Ramos (cell line): ENCODE measurements around the gene DRAM1.
"Not testable (repeated sequence)": the region's sequence is repeated elsewhere in the genome, so short reads cannot be mapped to it uniquely, and the experiment has no call there.

ENCODE experiments used
- in situ Hi-C: fragments of 300-500 bp; cut with MboI; formaldehyde crosslinking; loops from one replicate; pipeline ENCODE4 v1.14.3; 2022; ENCODE audit warnings: low sequenced_read_pairs; ENCODE audit not compliant: unreplicated experiment

The DRAM1 gene

DNA sequence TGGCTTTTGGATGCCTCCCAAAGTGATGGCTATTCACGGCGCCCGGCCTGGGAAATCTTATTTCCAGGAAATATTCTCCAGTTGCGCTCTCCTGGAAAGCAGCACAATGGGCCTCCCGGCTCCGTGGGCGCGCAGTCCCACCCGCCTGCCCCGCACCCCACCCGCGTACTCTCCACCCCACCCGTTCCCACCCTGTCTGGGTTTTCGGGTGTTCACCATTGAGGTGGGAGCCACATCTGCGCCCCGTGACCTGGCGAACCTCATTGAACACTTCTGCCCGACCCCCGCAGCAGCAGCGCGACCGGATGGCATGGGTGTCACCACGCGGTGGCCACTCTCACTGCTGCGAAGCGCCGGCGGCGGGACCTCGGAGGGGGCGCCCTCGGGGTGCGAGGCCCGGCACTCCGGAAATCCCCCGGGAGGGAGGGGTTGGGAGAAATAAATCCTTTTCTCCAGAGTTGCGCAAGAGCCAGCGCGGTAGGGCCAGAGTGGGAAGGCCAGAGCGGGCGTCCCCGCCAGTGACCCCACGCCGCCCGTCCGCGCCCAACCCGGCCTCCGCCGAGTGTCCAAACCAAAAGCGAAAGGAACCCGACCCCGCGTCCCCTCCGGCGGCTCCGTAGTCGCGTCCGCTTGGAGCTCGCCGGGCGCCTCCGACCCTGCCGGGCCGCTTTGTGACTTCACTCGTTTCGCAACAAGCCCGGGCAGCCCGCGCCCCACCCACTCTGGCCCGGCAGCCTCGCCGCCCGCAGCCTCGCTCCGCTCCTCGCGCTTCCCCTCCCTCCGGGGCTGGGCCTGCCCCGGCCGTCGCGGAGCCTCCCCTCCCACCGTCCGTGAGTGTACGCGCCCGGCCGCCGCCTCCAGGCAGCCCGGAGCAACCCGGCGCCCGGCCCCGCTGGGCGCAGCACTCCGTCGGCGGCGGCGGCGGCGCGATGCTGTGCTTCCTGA, at the start of gene DRAM1:
DRAM1 (plus strand) TSS at position 720 of the 945 bp plus-strand sequence; CDS start at position 930, 210 bp downstream.
- in situ Hi-C loops: no loop called here

- in situ Hi-C loops: no loop called here
Measured at GRCh38 chr12:101828463-101829196, 48.8 kb upstream of the DRAM1 start.

- in situ Hi-C loops: loop anchor here (5.0 kb wide), 1 partner anchor 53 kb away; no protein-coding TSS in a partner anchor
Measured at GRCh38 chr12:101829639-101830366, 47.6 kb upstream of the DRAM1 start.

DNA sequence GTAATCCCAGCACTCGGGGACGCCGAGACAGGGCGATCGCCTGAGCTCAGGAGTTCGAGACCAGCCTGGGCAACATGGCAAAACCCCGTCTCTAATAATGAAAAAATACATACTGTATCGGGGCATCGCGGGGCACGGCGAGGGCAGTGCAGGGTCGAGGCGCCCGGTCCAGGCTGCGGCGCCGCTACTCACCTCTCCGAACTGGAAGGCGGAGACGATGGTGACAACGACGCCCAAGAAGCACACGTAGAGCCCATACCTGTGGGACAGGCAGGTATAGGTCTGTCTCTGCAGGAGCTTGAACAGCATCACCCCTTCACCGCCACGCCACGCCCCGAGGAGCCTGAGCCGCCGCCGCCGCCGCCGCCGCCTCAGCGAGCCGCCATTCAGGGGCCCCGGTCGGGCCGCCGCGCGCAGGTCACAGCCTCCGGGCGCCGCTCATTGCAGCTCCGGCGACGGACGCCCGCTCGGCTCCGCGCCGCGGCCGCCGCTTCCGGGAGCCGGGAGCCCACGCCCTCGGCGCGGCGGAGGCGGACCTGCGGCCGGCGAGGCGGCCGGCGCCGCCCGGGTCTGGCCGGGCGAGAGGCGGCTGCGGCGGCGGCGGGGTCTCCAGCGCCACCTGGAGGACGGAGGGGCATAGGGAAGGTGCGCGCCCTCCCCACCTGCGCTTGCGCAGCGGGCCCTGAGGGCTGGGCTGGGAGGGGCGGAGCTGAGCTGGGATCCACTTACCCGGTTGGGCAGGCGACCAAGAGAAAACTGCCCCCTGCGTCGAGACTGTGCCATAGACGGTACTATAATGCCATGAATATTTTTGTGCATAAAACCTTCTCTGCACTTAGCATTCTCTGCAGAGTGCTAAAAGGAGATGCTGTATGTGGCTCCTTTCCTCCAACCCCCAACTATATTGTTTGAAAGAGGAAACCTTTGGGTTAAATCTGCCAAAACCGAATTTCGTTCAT, 46.7 kb upstream of the DRAM1 start, which contains the start of gene GNPTAB:
GNPTAB (minus strand) TSS at position 593 of the 959 bp plus-strand sequence; CDS start at position 309, 284 bp downstream.
- in situ Hi-C loops: loop anchor here (5.0 kb wide), 1 partner anchor 53 kb away; no protein-coding TSS in a partner anchor

- in situ Hi-C loops: loop anchor here (5.0 kb wide), 1 partner anchor 55 kb away; no protein-coding TSS in a partner anchor
Measured at GRCh38 chr12:101832030-101832429, 45.4 kb upstream of the DRAM1 start.

- in situ Hi-C loops: no loop called here
Measured at GRCh38 chr12:101838628-101839323, 38.6 kb upstream of the DRAM1 start.

GRCh38 chr12:101839324-101840283, 37.8 kb upstream of the DRAM1 start:
- in situ Hi-C loops: loop anchor here (5.0 kb wide), 1 partner anchor 422 kb away; no protein-coding TSS in a partner anchor

- in situ Hi-C loops: loop anchor here (5.0 kb wide), 1 partner anchor 424 kb away; no protein-coding TSS in a partner anchor
Measured at GRCh38 chr12:101841069-101841468, 36.3 kb upstream of the DRAM1 start.

- in situ Hi-C loops: no loop called here
Measured at GRCh38 chr12:101845137-101845711, 32.2 kb upstream of the DRAM1 start.

DNA sequence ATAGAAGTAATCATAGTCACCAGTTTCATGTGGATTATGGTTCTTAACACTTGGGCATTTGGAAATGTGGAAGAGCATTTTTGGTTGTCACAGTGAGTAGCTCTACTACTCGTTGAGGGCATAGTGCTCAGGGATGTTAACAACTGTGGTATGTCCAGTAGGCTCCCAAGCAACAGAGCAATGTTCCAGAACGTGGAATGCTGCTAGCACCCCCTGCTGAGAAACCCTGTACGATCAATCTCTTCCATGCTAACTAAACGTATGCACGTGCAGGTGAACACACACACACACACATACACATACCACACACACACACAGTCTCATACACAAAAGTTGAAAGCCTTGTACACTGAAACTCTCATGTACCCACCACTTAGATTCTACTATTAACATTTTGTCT, 30.1 kb upstream of the DRAM1 start:
- in situ Hi-C loops: no loop called here

GRCh38 chr12:101850199-101850598, 27.2 kb upstream of the DRAM1 start:
- in situ Hi-C loops: no loop called here

- in situ Hi-C loops: no loop called here
Measured at GRCh38 chr12:101852998-101853397, 24.4 kb upstream of the DRAM1 start.

DNA sequence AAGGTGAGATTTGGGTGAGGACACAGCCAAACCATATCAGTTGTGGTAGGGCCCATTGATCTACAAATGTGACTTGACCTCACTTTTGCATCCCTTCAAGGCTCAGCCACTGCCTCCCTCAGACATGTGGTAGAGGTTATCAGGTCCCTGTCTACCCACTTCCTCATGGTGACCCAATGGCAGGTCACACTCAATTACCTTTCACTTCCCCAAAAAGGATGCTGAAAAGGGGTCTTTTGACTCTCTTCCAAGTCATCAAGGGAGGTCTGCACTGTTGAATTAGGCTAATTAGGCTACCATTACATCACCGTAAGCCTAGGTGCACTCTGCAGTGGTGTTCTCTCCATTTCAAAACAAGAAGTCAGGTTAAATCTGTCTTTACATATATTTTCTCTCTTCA, 22.6 kb upstream of the DRAM1 start:
- in situ Hi-C loops: no loop called here

DNA sequence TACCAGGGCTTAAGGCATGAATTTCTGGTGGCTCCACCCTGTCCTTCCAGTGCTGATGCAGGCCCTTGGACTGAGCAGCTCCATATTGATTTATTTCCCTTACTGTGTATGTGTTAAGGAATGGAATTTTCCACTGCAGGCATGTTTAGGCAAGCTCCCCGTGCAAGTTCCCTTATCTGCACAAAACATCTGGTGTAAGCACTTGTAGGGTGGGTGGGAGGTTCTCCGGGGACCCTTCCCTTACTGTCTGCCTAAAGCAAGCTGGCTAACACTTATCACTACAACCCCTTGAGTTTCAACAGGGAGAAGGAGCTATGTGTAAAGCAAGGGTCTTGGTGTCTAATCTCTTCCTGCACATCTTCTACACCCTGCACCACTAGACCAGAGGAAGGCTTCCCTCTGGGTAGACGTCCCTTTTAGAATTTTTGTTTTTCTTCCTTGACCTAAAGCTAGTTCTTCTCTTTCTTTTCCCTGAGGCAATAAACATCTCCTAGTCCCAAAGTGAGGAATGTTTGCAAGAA, 22.0 kb upstream of the DRAM1 start:
- in situ Hi-C loops: no loop called here

DNA sequence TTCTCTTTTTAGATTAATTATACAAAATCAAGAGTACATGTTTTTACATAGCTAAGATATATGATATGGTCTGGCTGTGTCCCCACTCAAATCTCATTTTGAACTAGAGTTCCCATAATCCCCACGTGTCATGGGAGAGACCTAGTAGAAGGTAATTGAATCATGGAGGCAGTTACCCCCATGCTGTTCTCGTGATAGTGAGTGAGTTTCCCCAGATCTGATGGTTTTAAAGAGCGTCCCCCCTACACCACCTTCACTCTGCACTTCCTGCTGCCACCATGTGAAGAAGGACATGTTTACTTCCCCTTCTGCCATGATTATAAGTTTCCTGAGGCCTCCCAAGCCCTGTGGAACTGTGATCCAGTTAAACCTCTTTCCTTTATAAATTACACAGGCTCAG, 21.4 kb upstream of the DRAM1 start:
- in situ Hi-C loops: no loop called here

- in situ Hi-C loops: not testable (repeated sequence)
Measured at GRCh38 chr12:101856614-101857013, 20.8 kb upstream of the DRAM1 start.
